Suprapubic skin (tissue), 4 donors: ENCODE data around the gene DCAF10. TPM values are rescaled to one million over a fixed set of nuclear protein-coding genes. Genes with fewer than 3 reads are reported as not detected.
"Not testable (repeated sequence)": the region's sequence is repeated elsewhere in the genome, so short reads cannot be mapped to it uniquely, and the experiment has no call there.

Experiments
- DNase-seq, 2 donors: peaks; one replicate each; pipeline ENCODE4 v3.0.0-alpha.2; 2019; ENCODE audit warnings: low spot score in 2 of 2
- H3K27ac ChIP-seq: fragments of 200-600 bp; sonication (generic); one replicate; pipeline ENCODE4 v1.5.1; 2019
- H3K27me3 ChIP-seq: fragments of 200-600 bp; sonication (generic); one replicate; pipeline ENCODE4 v1.5.1; 2019
- H3K36me3 ChIP-seq: fragments of 200-600 bp; sonication (generic); one replicate; pipeline ENCODE4 v1.5.1; 2019
- H3K4me1 ChIP-seq: fragments of 200-600 bp; sonication (generic); one replicate; pipeline ENCODE4 v1.5.1; 2019
- H3K4me3 ChIP-seq: fragments of 200-600 bp; sonication (generic); one replicate; pipeline ENCODE4 v1.5.1; 2019; ENCODE audit warnings: mild to moderate bottlenecking
- H3K9me3 ChIP-seq: fragments of 200-600 bp; sonication (generic); one replicate; pipeline ENCODE4 v1.5.1; 2019
- CTCF ChIP-seq, 2 donors: fragments of 200-600 bp in 1 of 2; fragments of 450-650 bp in 1 of 2; sonication (generic) in 1 of 2; IDR thresholded peaks; one replicate each; pipeline ENCODE4 v1.5.1; 2016 to 2019; ENCODE audit warnings: antibody characterized with exemption in 2 of 2, mild to moderate bottlenecking in 1 of 2, moderate library complexity in 1 of 2
- EP300 ChIP-seq: sonication (generic); formaldehyde crosslinking; IDR thresholded peaks from one replicate; pipeline ENCODE4 v1.6.1; 2017; ENCODE audit warnings: antibody characterized with exemption
- POLR2A ChIP-seq, 2 donors: fragments of 450-650 bp; IDR thresholded peaks; one replicate each; pipeline ENCODE4 v1.6.1; 2017; ENCODE audit warnings: antibody characterized with exemption in 2 of 2, mild to moderate bottlenecking in 2 of 2, moderate library complexity in 2 of 2
- POLR2AphosphoS5 ChIP-seq, 3 donors: sonication (generic); formaldehyde crosslinking; IDR thresholded peaks; one replicate each; pipeline ENCODE4 v1.6.1; 2017; ENCODE audit warnings: antibody characterized with exemption in 3 of 3
- WGBS: methylation state at CpG from one replicate; pipeline ENCODE4 v1.1.5; 2018; 5-methylcytosine and 5-hydroxymethylcytosine counted together
- total RNA-seq, 4 donors: library from RNA; depleted of rRNA; stranded (reverse); fragments of >200 nt; gene quantifications; one replicate each; pipeline ENCODE4 v1.1.0, GENCODE V29; 2016

Gene DCAF10
- total RNA-seq, 4 donors from 2014 or later: 21.7 to 47.6 (median 26.6) TPM

- H3K27ac ChIP-seq: no peak overlapping the region
- DNase-seq: no peak
- 58% methylated on average over 2 of the region's 2 CpGs for WGBS
- H3K4me3 ChIP-seq: no peak overlapping the region
- TF ChIP-seq CTCF (IDR thresholded peaks at IDR 0.05): no peak
- TF ChIP-seq POLR2A (IDR thresholded peaks at IDR 0.05): no peak
- H3K27me3 ChIP-seq: no peaks in the 10 kb centered on the region
- no peaks in the 10 kb centered on the region for H3K36me3 ChIP-seq
- H3K9me3 ChIP-seq: no peaks in the 10 kb centered on the region
- H3K4me1 ChIP-seq: peaks cover 11% of the 10 kb centered on the region
Measured at GRCh38 chr9:37796232-37796631, 4.4 kb upstream of the DCAF10 start.

DNA sequence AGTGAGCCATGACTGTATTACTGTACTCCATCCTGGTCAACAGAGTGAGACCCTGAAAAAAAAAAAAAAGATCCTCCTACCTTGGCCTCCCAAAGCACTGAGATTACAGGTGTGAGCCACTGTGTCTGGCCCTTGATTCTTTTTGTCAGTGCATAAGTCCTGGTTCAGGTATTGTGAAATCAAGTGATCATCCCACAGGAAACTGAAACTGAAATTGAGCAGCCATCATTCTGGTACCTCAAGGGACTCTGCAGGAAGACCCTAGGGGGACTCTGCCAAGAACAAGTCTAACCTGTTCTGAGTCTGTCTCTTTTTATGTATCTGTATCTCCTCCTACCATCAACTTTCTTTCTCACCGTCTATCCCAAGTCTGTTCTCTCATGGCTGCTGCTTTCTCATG lies 1.9 kb upstream of the DCAF10 start:
- H3K9me3 ChIP-seq: no peaks in the 10 kb centered on the region
- DNase-seq: no peak
- H3K4me1 ChIP-seq: peaks cover 30% of the 10 kb centered on the region
- no peak overlapping the region for H3K4me3 ChIP-seq
- no peak overlapping the region for H3K27ac ChIP-seq
- 55% methylated on average over 1 of the region's 1 CpG for WGBS
- no peaks in the 10 kb centered on the region for H3K27me3 ChIP-seq
- H3K36me3 ChIP-seq: no peaks in the 10 kb centered on the region
- TF ChIP-seq CTCF (IDR thresholded peaks at IDR 0.05): no peak
- TF ChIP-seq EP300: no peak
- no peak for TF ChIP-seq POLR2AphosphoS5 (IDR thresholded peaks at IDR 0.05)
- TF ChIP-seq POLR2A (IDR thresholded peaks at IDR 0.05): no peak

- peak in 1 of 2 donors; percentile 68 for DNase-seq
- Histone ChIP-seq H3K27me3 (no peaks in the 10 kb centered on the region), H3K36me3 (no peaks in the 10 kb centered on the region), H3K9me3 (no peaks in the 10 kb centered on the region), H3K27ac (peak overlapping the region; percentile 92), H3K4me3 (peak overlapping the region; percentile 100), H3K4me1 (peaks cover 30% of the 10 kb centered on the region)
- TF ChIP-seq CTCF (IDR thresholded peaks at IDR 0.05): no peak
- no peak for TF ChIP-seq POLR2A (IDR thresholded peaks at IDR 0.05)
- TF ChIP-seq EP300: no peak
- TF ChIP-seq POLR2AphosphoS5 (IDR thresholded peaks at IDR 0.05): no peak
- WGBS: 3% methylated on average over 11 of the region's 45 CpGs
Measured at GRCh38 chr9:37801287-37801850, 772 bp downstream of the DCAF10 start.

DNA sequence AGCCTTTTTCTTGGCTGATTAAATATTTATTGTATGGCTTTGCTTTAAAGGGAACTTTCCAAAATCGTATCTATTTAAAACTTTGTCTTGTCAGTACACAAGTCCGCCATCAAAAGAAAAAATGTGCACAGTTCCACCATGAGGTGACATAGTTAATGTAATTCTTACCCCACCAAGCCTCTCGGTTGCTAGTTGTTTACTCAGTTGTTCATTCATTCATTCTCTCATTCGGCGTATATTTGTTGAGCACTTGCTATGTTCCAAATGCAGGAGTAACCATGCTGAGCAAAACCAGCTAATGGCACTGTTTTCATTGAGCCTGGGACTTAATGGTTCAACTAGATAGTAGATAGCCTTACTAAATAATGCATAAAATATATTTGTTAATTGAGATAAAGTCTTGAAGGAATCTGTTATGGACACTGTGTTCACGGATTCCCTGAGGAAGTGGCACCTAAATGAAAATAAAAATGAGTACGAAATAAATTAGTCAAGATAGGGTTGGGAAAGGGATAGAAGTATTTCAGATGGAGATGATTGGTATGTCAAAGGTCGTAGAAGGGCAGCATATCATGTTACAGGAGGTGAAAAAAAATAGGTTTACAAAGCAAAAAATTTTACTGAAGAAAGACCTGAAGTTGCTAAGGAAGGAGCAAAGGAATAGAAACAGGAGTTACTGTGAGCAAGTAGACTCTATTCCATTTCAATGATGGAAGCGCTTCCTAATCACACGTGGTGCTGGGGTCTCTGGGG lies 1.5 kb downstream of the DCAF10 start:
- whole genome bisulfite sequencing: 53% methylated on average over 10 of the region's 10 CpGs
- TF ChIP-seq EP300: no peak
- no peak for TF ChIP-seq CTCF (IDR thresholded peaks at IDR 0.05)
- TF ChIP-seq POLR2AphosphoS5 (IDR thresholded peaks at IDR 0.05): no peak
- no peaks in the 10 kb centered on the region for H3K36me3 ChIP-seq
- peaks cover 30% of the 10 kb centered on the region for H3K4me1 ChIP-seq
- H3K9me3 ChIP-seq: no peaks in the 10 kb centered on the region
- peak overlapping the region; percentile 100 for H3K4me3 ChIP-seq
- no peak for DNase-seq
- no peaks in the 10 kb centered on the region for H3K27me3 ChIP-seq
- H3K27ac ChIP-seq: no peak overlapping the region

DNA sequence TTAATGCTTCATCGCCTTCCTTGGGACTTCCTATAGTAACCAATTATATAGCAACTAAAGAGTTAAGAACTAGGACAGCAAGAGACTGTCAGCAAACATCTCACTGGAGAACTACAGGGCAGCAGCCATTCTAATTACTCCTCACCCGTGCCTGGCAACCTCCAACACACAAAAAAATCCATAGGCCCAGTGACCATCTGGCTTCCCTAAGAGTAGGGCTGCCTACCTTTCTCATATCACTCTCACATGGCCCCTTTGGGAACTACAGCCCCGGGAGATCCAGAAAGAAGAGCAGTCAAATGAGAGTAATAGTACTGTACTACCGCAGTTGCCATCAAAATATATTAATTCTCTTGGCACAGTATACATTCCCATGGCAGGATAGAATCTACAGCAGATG lies 5.7 kb downstream of the DCAF10 start:
- no peaks in the 10 kb centered on the region for H3K27me3 ChIP-seq
- H3K4me3 ChIP-seq: no peak overlapping the region
- TF ChIP-seq EP300 (no peak), POLR2A (IDR thresholded peaks at IDR 0.05) (no peak), POLR2AphosphoS5 (IDR thresholded peaks at IDR 0.05) (no peak), CTCF (IDR thresholded peaks at IDR 0.05) (no peak)
- no peaks in the 10 kb centered on the region for H3K36me3 ChIP-seq
- no peaks in the 10 kb centered on the region for H3K9me3 ChIP-seq
- no peak overlapping the region for H3K27ac ChIP-seq
- DNase-seq: no peak
- WGBS: 68% methylated on average over 4 of the region's 4 CpGs
- H3K4me1 ChIP-seq: peaks cover 19% of the 10 kb centered on the region

GRCh38 chr9:37809676-37810075 lies 9.1 kb downstream of the DCAF10 start:
- WGBS: 96% methylated on average over 15 of the region's 15 CpGs
- H3K9me3 ChIP-seq, H3K27me3 ChIP-seq, DNase-seq, H3K36me3 ChIP-seq, H3K4me3 ChIP-seq, H3K4me1 ChIP-seq, H3K27ac ChIP-seq: not testable (repeated sequence)
